AML-193 (cell line): ENCODE results near the gene DHRS7B.
"Not testable (repeated sequence)": the region's sequence is repeated elsewhere in the genome, so short reads cannot be mapped to it uniquely, and the experiment has no call there.

Experiments
- DNase-seq, 2 experiments: peaks; one replicate each; lab custom pipeline; 2025; lab: John Stamatoyannopoulos, UW

The DHRS7B gene

GRCh38 chr17:21107067-21107650, 19.6 kb upstream of the DHRS7B start:
- DNase-seq: not testable (repeated sequence)

GRCh38 chr17:21108651-21109050, 18.1 kb upstream of the DHRS7B start:
- DNase-seq: no peak

GRCh38 chr17:21113049-21113690, 13.6 kb upstream of the DHRS7B start:
- DNase-seq: peak; percentile 78 to 80

- DNase-seq: peak; percentile 28 to 37
Measured at GRCh38 chr17:21113716-21114115, 13.0 kb upstream of the DHRS7B start.

DNA sequence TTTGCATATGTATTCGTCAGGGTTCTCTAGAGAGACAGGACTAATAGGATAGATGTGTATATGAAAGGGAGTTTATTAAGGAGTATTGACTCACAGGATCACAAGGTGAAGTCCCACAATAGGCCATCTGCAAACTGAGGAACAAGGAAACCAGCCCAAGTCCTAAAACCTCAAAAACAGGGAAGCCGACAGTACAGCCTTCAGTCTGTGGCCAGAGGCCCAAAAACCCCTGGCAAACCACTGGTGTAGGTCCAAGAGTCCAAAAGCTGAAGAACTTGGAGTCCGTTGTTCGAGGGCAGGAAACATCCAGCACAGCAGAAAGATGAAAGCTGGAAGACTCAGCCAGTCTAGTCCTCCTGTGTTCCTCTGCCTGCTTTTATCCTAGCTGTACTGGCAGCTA, 12.0 kb upstream of the DHRS7B start:
- not testable (repeated sequence) for DNase-seq

GRCh38 chr17:21119247-21119918, 7.4 kb upstream of the DHRS7B start:
- DNase-seq: peak; percentile 78 to 87

DNA sequence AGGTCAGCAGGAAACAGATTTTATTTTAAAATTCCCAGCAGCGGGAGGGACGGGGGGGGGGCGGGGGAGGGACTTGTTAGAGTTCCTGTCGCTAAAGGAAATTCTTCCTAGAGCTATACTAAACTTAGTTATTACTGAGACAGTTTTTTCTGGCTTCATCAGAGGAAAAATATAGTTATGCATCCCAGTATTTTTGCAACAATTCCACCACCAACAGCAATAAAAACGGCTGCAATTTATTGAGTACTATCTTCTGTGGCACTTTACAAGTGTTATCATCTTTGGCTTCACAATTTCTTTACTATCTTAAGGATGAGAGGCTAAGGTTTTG, 6.9 kb upstream of the DHRS7B start:
- DNase-seq: no peak

GRCh38 chr17:21124086-21124485, 2.7 kb upstream of the DHRS7B start:
- peak; percentile 84 to 92 for DNase-seq

DNA sequence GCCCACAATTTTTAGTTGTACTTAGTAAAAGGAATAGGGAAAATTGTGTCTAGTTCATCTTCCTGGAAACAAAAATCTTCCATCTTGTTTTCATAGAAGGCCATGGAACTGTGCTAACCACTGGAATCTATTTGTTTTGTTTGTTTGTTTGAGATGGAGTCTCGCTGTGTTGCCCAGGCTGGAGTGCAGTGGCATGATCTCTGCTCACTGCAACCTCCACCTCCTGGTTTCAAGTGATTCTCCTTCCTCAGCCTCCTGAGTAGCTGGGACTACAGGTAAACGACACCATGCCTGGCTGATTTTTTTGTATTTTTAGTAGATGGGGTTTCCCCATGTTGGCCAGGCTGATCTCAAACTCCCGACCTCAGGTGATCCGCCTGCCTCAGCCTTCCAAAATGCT, 2.2 kb upstream of the DHRS7B start:
- DNase-seq: not testable (repeated sequence)

DNA sequence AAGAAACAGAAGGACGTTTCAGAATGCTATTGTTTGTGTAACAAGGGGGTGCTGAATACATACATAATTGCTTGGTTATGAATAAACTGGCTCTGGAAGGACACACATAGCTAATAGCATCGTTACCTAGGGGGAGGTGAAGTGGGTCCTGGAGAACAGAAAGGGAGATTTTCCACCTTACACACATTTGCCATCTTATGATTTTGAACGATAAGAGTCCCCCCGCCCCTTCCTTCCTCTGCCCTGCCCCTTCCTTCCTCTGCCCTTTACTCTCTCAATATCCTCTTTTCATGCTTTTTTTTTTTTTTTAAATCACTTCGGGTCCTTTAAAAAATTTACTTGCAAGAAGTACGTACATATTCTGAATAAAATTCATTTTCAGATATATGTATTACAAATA, 902 bp upstream of the DHRS7B start:
- DNase-seq: peak; percentile 71 to 72

GRCh38 chr17:21127509-21128077, 829 bp downstream of the DHRS7B start:
- DNase-seq: peak in 1 of 2 experiments; percentile 32

DNA sequence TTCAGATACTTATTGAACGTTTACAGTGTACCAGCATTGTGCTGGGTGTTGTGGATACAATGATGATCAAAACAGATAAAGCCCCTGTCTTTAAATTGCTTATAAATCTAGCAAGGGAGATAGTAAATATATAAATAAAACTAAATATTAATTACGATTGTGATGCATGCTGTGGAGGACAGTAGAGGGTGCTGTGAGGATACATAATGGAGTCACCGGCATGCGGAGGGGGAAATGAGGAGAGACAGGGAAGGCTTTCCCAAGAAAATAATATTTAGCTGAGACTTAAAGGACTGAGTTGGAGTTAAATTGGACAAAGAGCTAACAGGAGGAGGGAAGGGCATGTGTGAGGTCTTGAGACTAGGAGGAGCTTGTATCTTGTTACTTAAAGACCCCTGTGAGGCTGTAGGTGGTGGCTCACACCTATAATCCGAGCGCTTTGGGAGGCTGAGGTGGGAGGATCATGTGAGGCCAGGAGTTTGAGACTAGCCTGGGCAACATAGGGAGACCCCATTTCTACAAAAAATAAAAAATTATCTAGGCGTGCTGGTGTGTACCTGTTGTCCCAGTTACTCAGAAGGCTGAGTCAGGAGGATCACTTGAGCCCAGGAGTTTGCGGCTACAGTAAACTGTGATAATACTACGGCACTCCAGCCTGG, 2.4 kb downstream of the DHRS7B start:
- peak; percentile 56 to 63 for DNase-seq

DNA sequence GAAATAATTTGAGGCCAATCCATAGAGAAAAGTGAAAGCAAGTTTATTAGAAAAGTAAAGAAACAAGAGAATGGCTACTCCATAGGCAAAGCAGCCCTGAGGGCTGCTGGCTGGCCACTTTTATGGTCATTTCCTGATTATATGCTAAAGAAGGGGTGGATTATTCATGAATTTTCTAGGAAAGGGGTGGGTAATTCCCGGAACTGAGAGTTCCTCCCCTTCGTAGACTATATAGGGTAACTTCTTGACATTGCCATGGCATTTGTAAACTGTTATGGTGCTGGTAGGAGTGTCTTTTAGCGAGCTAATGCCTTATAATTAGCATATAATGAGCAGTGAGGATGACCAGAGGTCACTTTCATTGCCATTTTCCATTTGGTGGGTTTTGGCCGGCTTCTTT, 4.4 kb downstream of the DHRS7B start:
- no peak for DNase-seq

GRCh38 chr17:21132428-21132827, 5.7 kb downstream of the DHRS7B start:
- peak; percentile 37 to 57 for DNase-seq

- DNase-seq: no peak
Measured at GRCh38 chr17:21134559-21134958, 7.8 kb downstream of the DHRS7B start.

- DNase-seq: no peak
Measured at GRCh38 chr17:21140911-21141310, 14.1 kb downstream of the DHRS7B start.

DNA sequence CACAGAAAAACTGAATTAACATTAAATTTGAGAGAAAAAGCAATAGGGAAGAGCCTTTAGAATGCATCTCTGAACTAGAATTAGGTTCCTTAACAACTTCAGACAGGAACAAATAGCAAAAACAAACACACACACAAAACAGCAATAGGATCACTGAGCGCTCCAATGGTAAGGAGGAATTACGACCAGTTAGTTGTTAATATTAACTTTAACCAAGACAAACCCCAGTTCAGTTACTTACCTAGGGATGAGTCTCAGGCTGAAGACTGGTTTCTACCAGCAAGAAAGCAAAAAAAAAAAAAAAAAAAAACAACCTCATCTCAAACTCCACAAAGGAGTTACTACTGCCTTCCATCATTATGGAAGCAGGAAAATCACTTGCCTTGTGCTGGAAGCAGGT, 14.6 kb downstream of the DHRS7B start:
- no peak for DNase-seq

- not testable (repeated sequence) for DNase-seq
Measured at GRCh38 chr17:21142065-21142464, 15.3 kb downstream of the DHRS7B start.

DNA sequence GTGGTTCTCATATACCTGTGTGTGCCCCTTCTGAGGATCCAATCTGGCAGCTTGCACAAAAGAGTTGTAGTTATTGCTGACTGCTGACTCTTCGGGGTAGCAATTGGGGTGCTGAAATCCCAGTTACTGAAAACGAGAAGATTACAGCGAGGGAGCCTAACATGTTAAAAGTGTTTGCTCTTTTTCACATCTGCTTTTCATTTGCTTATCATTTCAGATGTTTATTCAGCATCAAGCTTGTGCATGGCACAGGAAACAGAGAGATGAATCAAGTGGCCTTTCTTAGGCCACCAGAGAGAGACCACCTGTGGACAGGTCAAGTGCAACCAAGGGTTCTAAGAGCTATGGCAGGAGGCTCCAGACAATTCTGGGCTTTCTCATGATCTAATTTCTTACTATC, 16.9 kb downstream of the DHRS7B start:
- DNase-seq: no peak

GRCh38 chr17:21144299-21144698, 17.5 kb downstream of the DHRS7B start:
- DNase-seq: not testable (repeated sequence)

DNA sequence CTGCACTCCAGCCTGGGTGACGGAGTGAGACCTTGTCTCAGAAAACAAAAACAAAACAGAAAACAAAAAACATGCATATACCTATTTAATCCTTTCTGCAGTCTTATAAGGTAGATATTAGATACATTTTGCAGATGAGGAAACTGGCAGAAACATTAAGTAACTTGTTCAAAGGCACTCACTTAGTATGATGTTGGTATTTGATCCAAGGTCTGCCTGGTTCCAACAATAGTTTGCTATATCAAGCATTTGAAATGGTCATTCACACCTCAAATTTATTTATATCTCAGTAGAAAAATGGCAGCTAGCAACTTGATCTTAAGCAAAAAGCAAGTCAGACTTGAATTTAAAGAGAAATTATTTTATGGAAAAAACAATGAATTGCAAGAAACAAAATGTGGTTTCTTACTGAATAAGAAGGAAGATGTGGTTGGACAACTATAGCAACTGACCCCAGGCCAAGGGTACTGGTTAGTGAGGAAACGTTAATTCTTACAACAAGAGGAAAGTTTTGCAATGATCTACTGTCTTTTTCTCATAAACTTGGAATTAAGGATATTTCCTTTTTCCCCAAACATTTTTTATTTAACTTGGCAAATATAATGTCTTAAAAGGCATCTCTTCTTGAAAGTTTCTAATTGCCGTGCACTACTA, 19.7 kb downstream of the DHRS7B start:
- DNase-seq: peak; percentile 98 to 99

DNA sequence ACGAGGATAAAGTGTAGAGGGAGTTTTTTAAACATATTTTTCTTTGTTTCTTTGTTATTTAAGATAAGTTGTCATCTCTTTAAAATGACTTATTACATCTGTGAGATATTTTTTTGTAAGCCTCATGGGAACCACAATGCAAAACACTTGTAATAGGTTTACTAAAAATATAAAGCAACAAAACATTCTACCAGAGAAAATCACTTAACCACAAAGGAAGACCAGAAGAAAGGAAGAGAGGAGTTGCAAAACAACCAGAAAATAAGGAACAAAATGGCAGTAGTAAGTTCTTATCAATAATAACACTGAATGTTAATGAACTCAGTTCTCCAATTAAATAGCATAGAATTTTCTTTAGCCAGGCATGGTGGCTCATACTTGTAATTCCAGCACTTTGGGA, 22.9 kb downstream of the DHRS7B start:
- peak; percentile 80 to 86 for DNase-seq
